CD4-positive, alpha-beta T cell treated with Interleukin-6 at 100 ng/mL for 8 hours (primary cell): ENCODE results near the gene CYP2C8.
"Not testable (repeated sequence)": the region's sequence is repeated elsewhere in the genome, so short reads cannot be mapped to it uniquely, and the experiment has no call there.

Source experiments
- DNase-seq: peaks from one replicate; pipeline ENCODE4 v3.0.0-alpha.2; 2020; ENCODE audit warnings: mixed read lengths, low spot score

Gene CYP2C8

GRCh38 chr10:95069286-95069685 lies at the start of gene CYP2C8:
TSS of gene CYP2C8 (minus strand) at chr10:95069497. CDS start at chr10:95069402, 95 bp downstream.
- DNase-seq: no peak

- no peak for DNase-seq
Observed at GRCh38 chr10:95116869-95117269, 47.6 kb upstream of the CYP2C8 start.

DNA sequence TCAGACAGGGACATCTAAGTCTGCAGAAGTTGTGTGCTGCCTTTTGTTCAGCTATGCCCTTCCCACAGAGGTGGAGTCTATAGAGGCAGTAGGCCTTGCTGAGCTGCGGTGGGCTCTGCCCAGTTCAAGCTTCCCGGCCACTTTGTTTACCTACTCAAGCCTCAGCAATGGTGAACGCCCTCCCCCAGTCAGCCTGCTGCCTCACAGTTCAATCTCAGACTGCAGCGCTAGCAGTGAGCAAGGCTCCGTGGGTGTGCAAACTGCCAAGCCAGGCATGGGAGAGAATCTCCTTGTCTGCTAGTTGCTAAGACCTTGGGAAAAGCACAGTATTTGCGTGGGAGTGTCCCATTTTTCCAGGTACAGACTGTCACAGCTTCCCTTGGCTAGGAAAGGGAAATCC lies 41.5 kb upstream of the CYP2C8 start:
- DNase-seq: not testable (repeated sequence)

GRCh38 chr10:95097805-95098204 lies 28.5 kb upstream of the CYP2C8 start:
- no peak for DNase-seq

DNA sequence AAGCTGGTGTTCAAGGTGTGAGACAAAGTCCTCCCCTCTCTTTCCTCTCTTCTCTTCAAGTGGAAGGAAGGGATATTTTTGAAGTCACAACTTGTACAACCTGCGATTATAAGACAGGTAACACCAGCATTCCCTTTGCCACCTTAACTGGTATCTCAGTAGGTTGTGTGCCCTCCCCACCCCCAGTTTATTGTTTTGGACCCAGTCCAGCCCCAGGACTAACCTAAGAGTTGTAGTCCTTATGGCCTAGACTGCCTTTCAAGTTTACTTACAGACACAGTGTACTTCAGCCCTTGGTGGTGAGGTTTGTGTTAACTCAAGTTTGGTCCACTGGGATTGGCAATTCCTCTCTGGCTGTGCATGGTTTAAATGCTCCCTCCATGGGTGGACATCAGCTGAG lies 26.8 kb upstream of the CYP2C8 start:
- no peak for DNase-seq

- DNase-seq: not testable (repeated sequence)
Observed at GRCh38 chr10:95079626-95080025, 10.3 kb upstream of the CYP2C8 start.

DNA sequence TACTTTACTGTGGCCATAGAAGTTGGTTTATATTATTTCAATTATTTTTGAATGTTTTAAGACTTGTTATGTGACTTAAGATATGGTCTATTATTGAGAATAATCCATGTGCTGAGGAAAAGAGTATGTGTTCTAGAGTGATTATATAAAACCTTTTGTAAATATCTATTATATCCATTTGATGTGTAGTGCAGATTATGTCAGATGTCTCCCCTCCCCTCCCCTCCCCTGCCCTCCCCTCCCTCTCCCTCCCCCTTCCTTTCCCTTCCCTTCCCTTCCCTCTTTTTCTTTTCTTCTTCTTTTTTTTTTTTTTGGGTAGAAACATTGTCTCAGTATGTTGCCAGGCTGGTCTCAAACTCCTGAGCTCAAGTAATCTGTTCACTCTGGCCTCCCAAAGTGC lies 8.3 kb upstream of the CYP2C8 start:
- DNase-seq: no peak

GRCh38 chr10:95071107-95071660 lies 1.9 kb upstream of the CYP2C8 start:
- DNase-seq: no peak

GRCh38 chr10:95064125-95064524 lies 5.2 kb downstream of the CYP2C8 start:
- DNase-seq: not testable (repeated sequence)

GRCh38 chr10:95056744-95057363 lies 12.4 kb downstream of the CYP2C8 start:
- no peak for DNase-seq

DNA sequence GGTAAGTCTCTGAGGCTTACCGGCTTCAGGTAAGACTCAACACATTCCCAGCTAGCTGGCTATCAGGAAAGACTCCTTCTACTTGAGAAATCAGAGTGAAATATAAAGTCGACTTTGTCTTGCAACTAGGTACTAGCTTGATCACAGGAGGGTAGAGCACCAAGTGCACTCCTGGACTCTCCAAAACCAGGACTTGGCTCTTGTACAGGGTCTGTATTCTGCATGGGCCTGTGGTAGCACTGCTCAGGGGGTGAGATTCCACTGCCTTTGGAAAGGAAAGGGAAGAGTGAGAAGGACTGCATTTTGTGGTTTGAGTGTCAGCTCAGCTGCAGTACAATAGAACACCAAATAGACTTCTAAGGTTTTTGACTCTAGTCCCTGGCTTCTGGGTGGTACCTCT lies 19.4 kb downstream of the CYP2C8 start:
- DNase-seq: no peak

DNA sequence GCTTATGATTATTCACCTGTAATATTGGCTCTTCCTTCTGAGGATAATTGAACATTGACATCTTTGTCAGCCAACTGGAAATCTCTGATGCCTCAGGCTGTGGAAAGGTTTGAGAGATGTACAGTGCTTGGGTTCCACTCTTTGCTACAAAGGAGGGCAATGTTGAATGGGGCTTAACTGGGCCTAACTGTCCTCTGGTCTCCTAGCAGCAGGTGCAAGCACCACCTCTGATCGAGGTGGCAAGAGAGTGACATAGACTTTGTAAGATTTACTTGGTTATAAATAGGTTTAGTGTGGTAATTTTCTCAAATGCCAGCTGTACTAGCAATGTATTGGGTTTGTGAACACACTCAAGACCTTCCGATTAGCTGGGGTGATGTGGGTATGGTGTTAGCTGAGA lies 21.1 kb downstream of the CYP2C8 start:
- DNase-seq: no peak

GRCh38 chr10:95039281-95039680 lies 30.0 kb downstream of the CYP2C8 start:
- no peak for DNase-seq

- no peak for DNase-seq
Observed at GRCh38 chr10:95035332-95036295, 33.7 kb downstream of the CYP2C8 start.

DNA sequence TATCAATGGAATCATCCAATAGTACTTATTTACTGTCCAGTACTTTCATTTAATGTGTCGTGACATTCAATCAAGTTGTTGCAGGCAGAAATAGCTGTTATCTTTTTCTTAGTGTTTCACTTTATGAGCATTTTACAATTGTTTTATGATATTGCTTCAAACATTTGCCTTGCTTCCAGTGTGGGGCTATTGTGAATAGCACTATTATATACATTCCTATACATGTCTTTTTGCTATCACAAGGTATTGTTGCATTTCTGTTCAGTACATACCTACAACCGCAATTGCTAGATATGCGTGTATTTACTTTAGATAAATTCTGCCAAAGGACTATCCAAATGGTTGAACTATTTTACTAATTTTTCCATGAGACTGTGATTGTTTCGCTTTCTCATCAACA lies 34.9 kb downstream of the CYP2C8 start:
- no peak for DNase-seq

DNA sequence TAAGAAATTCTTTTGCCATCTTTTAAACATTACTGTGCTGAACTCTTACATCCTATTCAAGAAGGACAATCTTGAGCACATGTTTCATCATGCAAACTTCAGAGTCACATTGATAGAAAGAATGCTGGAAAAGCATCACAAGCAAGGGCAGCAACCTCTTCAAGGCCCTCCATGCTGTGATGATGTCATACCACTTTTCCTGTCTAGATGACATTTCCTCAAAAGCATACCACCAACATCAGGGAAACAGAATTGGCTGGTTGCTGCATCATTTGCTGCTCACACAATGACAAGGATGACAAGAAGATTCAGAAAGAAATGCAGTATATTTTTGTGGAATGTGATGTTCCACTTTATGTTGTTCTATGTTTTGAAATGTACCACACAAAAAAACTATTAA lies 37.6 kb downstream of the CYP2C8 start:
- no peak for DNase-seq

GRCh38 chr10:95026461-95026860 lies 42.8 kb downstream of the CYP2C8 start:
- DNase-seq: no peak

GRCh38 chr10:94997741-94998174 lies 71.5 kb downstream of the CYP2C8 start:
- no peak for DNase-seq

GRCh38 chr10:94992811-94993210 lies 76.5 kb downstream of the CYP2C8 start:
- no peak for DNase-seq

DNA sequence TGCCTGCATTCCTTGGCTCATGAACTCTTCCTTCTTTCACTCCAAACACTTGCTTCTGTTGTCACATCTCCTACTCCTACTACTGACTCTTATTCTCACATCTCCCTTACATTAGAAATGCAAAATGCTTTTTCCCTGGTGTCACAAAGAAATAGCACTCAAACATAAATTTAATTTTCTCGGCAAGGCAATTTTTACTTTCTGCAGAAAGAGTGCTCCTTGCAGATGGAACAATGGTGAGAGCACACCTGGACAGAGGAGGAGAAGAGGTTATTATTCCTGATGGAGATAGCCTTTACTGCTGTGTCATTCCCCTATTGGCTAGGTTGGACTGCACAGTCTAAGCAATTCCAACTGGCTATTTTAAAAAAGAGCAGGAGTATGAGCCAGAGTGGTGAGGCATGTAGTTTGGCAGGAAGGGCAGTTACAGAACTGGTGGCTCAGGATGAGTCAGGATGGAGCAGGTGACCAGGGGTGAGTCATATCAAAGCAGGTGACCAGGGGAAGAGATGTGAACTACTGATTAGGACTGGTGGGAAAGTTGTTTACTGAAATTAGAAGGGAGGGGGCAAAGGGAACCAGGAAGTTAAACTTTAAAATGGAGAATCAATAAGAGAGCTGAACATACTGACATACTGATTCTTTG lies 77.9 kb downstream of the CYP2C8 start:
- DNase-seq: no peak

- DNase-seq: no peak
Observed at GRCh38 chr10:94989192-94989591, 80.1 kb downstream of the CYP2C8 start.
